Mucosa of gallbladder (tissue), 1 donor: ENCODE results near the gene ADRB1. TPM values are rescaled to one million over a fixed set of nuclear protein-coding genes. Genes with fewer than 3 reads are reported as not detected.
A peak's percentile ranks its signal among the peaks of the same experiment; 100 is the strongest.

Experiments
- DNase-seq: peaks from one replicate; pipeline ENCODE4 v3.0.0-alpha.2; 2020; ENCODE audit warnings: low spot score
- total RNA-seq: library from RNA; stranded (reverse); gene quantifications from one replicate; pipeline ENCODE4 v1.2.1, GENCODE V29; 2021
- donor health status: DM: no; HTN: no; CAD: no.

The ADRB1 gene
- total RNA-seq: 1.7 TPM

DNA sequence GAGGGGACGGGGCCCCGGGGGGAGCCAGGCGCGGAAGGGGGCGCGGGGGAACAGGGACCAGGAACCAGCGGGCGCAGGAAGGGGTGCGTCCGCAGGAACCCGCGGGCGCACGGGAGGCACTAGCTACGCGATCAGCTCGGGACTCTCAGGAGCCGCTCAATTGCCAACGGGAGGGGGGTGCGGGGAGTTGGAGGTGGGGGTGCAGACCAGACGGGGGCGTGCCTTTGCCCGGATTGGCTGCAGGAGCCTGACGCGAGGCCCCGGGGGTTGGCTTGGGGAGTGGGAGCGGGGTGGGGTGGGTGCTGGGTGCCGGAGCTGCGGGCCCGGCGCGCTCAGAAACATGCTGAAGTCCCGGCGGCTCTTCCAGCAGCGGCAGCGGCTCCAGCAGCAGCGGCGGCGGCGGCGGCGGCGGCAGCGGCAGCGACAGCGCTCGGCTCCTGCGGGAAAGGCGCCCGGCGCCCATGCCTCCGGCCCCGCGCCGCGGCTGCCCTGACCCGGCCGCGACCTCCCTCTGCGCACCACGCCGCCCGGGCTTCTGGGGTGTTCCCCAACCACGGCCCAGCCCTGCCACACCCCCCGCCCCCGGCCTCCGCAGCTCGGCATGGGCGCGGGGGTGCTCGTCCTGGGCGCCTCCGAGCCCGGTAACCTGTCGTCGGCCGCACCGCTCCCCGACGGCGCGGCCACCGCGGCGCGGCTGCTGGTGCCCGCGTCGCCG is at the start of gene ADRB1:
Gene ADRB1 (plus strand): TSS at position 335 of the 715 bp plus-strand sequence. CDS start 267 bp downstream, at position 602.
- peak; percentile 66 for DNase-seq

DNA sequence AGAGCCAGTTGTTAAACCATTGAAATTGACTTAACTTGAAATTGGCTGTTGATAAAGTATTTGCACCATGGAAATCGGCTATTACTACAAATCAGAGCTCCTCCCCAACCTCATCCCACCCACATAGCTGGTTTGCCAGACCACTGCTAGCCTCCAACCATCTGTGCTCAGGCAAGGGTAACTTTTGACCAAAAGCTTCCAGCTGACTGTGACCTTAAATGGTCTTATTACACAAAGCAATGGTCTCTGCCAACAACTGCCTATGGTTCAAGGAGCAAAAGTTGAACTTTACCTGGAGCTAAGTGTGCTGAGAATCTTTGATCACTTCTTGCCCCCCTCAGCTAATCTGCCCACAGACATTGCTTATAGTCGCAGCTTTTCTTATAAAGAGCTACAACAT is 48.5 kb upstream of the ADRB1 start:
- no peak for DNase-seq

GRCh38 chr10:113997428-113997827 is 46.2 kb upstream of the ADRB1 start:
- DNase-seq: no peak

- DNase-seq: no peak
These were observed 44.1 kb upstream of the ADRB1 start for GRCh38 chr10:113999531-113999930.

DNA sequence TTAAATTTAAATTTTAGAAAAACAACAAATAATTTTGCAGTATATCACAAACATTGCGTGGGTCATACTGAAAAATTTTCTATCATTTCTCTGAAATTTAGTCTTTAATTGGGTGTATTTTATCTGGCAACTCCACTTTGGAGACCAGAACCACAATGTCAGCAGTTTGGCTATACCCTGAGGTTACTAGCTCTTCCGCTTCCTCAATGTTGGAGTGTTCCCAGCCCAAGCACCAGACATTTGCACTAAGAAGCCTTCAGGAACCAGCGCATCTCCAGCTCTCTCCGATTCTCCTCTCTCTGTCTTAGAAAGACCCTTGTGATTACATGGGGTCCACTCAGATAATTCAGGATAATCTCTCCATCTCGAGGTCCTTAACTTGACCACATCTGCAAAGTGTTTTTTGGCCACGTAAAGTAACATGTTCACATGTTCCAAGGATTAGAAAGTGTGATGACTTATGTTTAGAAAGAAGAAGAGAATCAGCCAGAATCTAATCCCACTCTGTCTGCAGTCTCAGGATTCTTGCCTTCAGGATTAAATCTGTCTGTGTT is 43.1 kb upstream of the ADRB1 start:
- no peak for DNase-seq

DNA sequence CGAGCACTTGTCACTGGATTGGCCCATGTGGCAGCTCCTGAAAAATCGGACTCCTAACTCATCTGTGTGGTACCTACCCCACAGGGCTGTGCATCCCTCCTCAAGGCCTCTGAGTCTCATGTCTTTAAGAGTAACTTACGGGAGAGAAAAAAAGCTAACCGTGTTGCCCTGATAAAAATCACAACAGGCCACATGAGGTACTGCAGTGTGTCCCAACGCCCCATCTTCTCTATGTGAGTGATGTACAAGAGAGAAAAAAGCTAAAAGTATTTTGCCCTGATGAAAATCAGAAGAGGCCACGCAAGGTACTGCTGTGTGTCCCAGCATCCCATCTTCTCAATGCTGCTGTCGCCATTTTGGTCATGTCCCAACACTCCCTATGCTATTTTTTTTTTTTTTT is 41.2 kb upstream of the ADRB1 start:
- DNase-seq: no peak

DNA sequence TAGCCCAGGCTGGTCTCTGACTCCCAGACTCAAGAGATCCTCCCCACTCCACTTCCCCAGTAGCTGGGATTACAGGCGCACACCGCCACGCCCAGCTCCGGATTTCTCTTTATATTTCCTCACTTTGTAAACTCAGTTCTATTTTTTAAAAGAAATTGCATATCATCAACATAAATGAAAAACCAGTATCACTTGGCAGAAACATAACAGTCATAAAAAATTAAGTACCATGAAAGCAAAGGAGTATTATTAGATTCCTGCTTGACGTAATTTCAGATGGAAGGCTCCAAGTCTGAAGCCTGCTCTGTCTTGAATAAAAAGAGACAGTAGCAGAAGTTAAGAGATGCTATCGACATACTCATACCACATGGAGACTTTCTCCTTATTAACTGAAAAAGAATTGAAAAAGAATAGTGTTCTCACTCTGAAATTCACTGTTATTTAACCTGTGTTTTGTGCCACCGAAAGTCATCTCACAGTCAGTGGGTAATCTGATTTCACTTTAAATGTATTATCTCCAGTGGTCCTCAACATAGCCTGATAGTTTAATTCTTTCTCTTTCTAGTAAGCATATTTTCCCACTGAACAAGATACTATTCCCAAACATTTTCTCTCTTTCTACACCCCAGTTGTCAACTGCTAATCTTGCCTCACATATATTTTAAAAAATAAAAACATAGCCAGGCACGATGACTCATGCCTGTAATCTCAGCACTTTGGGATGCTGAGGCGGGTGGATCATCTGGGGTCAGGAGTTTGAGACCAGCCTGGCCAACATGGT is 40.3 kb upstream of the ADRB1 start:
- DNase-seq: no peak

GRCh38 chr10:114009281-114009996 is 34.2 kb upstream of the ADRB1 start:
- no peak for DNase-seq

- no peak for DNase-seq
These were observed 33.4 kb upstream of the ADRB1 start for GRCh38 chr10:114010316-114010715.

- DNase-seq: no peak
These were observed 31.0 kb upstream of the ADRB1 start for GRCh38 chr10:114012650-114013049.

DNA sequence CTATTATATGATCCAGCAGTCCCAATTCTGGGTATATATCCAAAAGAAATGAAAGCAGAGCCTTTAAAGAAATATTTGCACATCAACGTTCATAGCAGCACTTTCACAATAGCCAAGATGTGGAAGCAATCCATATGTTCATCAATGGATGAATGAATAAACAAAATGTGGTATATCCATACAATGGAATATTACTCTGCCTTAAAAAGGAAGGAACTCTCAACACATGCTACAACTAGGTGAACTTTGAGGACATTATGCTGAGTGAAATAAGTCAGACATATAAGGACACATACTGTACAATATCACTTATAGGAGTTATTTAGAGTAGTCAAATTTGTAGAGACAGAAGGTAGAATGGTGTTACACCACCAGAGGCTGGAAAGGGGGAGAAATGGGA is 28.0 kb upstream of the ADRB1 start:
- DNase-seq: no peak

- DNase-seq: no peak
These were observed 26.4 kb upstream of the ADRB1 start for GRCh38 chr10:114017271-114017670.

GRCh38 chr10:114017873-114018272 is 25.8 kb upstream of the ADRB1 start:
- no peak for DNase-seq

DNA sequence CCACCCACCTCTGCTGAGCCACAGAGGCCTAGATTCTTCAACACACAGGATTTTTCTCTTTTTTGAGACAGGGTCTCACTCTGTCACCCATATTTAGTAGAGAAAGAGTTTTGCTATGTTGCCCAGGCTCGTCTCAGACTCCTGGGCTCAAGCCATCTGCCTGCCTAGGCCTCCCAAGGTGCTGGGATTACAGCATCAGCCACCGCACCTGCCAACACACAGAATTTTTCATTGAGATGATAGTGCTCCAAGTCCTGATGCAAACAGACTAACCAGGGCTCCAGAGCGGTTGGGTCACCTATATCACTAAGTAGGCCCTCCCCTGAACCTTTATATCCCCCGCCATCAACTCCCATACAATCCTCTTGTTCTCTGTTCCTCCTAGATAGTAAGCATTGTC is 24.4 kb upstream of the ADRB1 start:
- no peak for DNase-seq

- no peak for DNase-seq
These were observed 22.5 kb upstream of the ADRB1 start for GRCh38 chr10:114021154-114021553.

GRCh38 chr10:114021717-114022680 is 21.7 kb upstream of the ADRB1 start:
- no peak for DNase-seq

DNA sequence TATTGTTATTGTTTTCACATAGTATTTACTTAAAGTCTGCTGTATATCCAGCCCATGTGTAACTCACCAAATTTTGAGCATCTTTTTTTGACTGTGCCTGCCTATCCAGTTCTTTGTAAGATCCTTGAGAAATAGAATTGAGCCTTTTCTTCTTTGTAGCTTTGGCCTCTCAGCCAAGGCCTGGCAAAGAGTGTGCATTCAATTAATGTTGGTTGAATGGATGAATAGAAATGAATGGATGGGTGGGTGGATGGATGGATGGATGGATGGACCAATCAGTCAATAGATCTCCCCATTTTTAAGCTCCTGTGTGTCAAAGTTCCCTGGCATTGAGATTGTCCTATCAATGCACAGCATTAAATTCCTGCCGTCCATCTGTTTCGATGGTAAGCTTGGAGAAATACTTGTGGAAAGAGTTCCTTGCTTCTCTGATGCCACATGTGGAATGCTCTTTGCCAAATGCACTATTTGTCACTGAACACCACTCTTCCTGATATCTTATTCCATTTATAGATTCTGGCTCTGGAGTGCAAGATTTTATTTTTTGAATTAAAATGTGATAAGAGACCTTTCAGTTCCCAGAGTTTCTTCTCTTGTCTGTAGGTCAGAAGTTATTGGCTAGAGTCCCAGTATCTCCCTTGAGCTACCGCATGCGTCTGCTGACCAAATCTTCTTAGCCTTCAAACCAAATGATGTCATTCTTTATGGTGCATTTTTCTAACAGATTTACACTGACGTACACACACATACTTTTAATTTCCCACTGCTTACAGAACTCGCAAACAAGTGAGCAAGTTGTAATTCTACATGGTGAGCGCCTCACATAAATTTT is 20.7 kb upstream of the ADRB1 start:
- no peak for DNase-seq

DNA sequence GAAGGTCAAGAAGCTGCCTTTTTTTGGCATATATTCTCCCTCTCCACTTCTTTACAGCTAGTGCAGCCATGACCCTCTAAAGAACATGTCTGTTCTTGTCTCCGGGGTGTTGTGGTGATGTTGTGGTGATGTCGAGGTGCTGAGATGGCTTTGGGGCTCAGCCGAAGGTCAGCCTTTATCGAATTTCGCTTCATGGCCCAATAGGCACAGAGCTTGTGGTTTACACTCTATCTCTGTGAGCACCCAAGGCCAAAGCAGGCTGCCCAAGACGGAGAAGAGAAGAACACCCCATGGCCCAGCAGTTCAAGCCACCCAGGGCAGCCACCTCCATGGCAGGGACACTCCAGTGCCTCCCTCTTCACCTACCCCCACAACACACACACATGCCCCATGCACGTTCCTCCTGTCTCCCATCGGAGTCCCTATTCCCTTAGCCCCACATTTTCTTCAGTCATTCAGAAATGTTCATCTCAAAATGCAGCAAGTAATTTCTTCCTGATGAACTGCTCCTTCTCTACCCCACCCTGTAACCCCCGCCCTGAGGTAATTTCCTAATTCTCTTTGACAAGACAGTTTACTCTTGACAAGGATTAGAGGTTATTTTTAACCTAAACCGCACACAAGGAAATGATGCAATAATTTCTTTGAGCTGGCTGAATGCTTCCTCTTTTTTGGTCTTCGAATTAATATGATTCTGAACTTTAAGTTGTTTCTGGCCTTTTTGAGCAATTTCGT is 18.6 kb upstream of the ADRB1 start:
- no peak for DNase-seq

- no peak for DNase-seq
These were observed 18.0 kb upstream of the ADRB1 start for GRCh38 chr10:114025611-114026130.
